Measurements from ENCODE around the gene NR1D1.
A peak's percentile ranks its signal among the peaks of the same experiment; 100 is the strongest.

The NR1D1 gene

GRCh38 chr17:40063187-40063771, 37.1 kb downstream of the NR1D1 start:
- peak overlapping the region; percentile 88 for H4K91ac ChIP-seq (ENCODE audit: low read length)
- peaks cover 32% of the 10 kb centered on the region for H3K4me1 ChIP-seq (ENCODE audit: control insufficient read depth, insufficient read depth, low read depth, low read length)
- H3K9ac ChIP-seq (ENCODE audit: low read length), result peak overlapping the region; percentile 91
- H2AFZ ChIP-seq (ENCODE audit: low read depth, low read length), result peak overlapping the region; percentile 80
- peak overlapping the region; percentile 55 for H4K8ac ChIP-seq (ENCODE audit: low read length)
- peak overlapping the region; percentile 82 for H2BK15ac ChIP-seq (ENCODE audit: low read depth, poor library complexity, severe bottlenecking)
- peaks cover 8% of the 10 kb centered on the region for H3K79me1 ChIP-seq (replicated peaks; ENCODE audit: low read length, poor library complexity, severe bottlenecking)
- peak overlapping the region; percentile 87 to 99 for H3K18ac ChIP-seq (ENCODE audit: low read depth in 1 of 2, low read length in 2 of 2)
- WGBS, result 0% methylated on average over 21 of the region's 42 CpGs
- peak overlapping the region in 1 of 2 experiments; percentile 84 for H3K23ac ChIP-seq (ENCODE audit: low read length in 2 of 2)
- no peak overlapping the region for H2AK5ac ChIP-seq (ENCODE audit: low read length, severe bottlenecking)
- H3K4ac ChIP-seq (ENCODE audit: low read depth in 1 of 2, low read length in 2 of 2), result peak overlapping the region; percentile 68 to 91
- peak overlapping the region in 1 of 2 experiments; percentile 98 for H3K14ac ChIP-seq (ENCODE audit: low read length in 2 of 2)
- peak overlapping the region; percentile 56 for H2BK120ac ChIP-seq (ENCODE audit: low read depth, low read length)
- no peak overlapping the region for H2BK5ac ChIP-seq (ENCODE audit: low read depth, low read length, poor library complexity, severe bottlenecking)
- H3K9me3 ChIP-seq (ENCODE audit: control insufficient read depth, low read length), result no peaks in the 10 kb centered on the region
- no peaks in the 10 kb centered on the region for H3K36me3 ChIP-seq (ENCODE audit: control insufficient read depth in 1 of 2, insufficient read depth in 2 of 2, low read depth in 1 of 2, low read length in 2 of 2)
- H2BK12ac ChIP-seq (ENCODE audit: low read length in 2 of 2), result peak overlapping the region in 1 of 2 experiments; percentile 33
- peak overlapping the region; percentile 84 to 98 for H3K4me3 ChIP-seq (ENCODE audit: insufficient read depth in 1 of 2, low read depth in 1 of 2, low read length in 2 of 2)
- peaks cover 0 to 10% of the 10 kb centered on the region in 2 experiments for H3K27me3 ChIP-seq (ENCODE audit: control insufficient read depth in 1 of 2, insufficient read depth in 1 of 2, low read length in 2 of 2)
- no peak overlapping the region for H3K27ac ChIP-seq (ENCODE audit: low read length, poor library complexity, severe bottlenecking)
- DNase-seq, result peak; percentile 61
- peak overlapping the region; percentile 82 for H3K4me2 ChIP-seq (ENCODE audit: low read length, poor library complexity, severe bottlenecking)

DNA sequence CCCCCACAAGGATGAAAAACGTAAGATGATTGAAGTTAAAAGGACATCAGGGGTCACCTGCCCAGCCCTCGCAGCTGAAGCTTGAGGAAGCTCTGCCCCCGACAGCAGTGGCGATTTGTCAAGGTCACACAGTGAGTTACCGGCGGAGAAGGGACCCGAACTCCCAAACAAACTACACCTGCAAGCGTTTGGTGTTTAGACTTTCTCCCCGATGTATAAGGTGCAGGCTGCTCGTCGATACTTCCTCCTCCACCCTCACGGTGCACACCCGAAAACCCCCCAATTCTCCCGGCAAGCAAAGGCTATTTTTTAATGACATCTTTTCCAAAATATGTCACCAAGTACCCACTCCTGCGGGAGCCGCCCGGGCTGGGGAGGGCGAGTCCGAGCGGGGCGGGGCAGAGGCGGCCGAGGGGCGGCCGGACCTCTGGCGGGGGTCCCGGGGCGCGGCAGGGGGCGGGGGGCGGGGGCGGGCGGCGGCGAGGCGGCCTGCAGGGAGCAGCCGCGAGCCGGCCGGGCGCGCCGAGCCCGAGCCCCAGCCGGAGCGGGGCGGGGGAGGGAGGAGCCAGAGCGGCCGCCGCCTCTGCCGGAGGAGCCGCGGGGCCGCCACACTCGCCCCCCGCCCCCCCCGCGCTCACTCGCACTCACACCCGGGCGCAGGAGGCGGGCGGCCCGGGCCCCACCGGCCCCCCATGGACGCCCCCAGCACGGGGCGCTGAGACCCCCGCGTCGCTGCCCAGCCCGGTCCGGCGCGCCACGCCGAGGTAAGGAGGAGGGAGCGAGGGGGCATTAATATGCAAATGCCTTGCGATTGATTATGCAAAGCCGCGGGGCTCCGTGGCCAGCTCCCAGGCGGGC, 37.8 kb downstream of the NR1D1 start, which contains the start of gene THRA:
TSS of gene THRA (plus strand) at position 637 of the 858 bp plus-strand sequence. CDS start 11,524 bp downstream, outside the sequence.
- peak within 1 kb of the TSS; percentile 44 to 84 for H3K23ac ChIP-seq (ENCODE audit: low read length in 2 of 2)
- peak within 1 kb of the TSS; percentile 82 for H3K4me2 ChIP-seq (ENCODE audit: low read length, poor library complexity, severe bottlenecking)
- H2BK120ac ChIP-seq (ENCODE audit: low read depth, low read length), result peak within 1 kb of the TSS; percentile 56
- DNase-seq, result peak; percentile 54
- no peaks in the 10 kb centered on the region for H3K36me3 ChIP-seq (ENCODE audit: control insufficient read depth in 1 of 2, insufficient read depth in 2 of 2, low read depth in 1 of 2, low read length in 2 of 2)
- peak within 1 kb of the TSS in 1 of 2 experiments; percentile 98 for H3K14ac ChIP-seq (ENCODE audit: low read length in 2 of 2)
- peaks cover 29% of the 10 kb centered on the region for H3K4me1 ChIP-seq (ENCODE audit: control insufficient read depth, insufficient read depth, low read depth, low read length)
- H2AFZ ChIP-seq (ENCODE audit: low read depth, low read length), result peak within 1 kb of the TSS; percentile 80
- H4K91ac ChIP-seq (ENCODE audit: low read length), result peak within 1 kb of the TSS; percentile 88
- H2BK5ac ChIP-seq (ENCODE audit: low read depth, low read length, poor library complexity, severe bottlenecking), result no peak within 1 kb of the TSS
- no peaks in the 10 kb centered on the region for H3K9me3 ChIP-seq (ENCODE audit: control insufficient read depth, low read length)
- peak within 1 kb of the TSS; percentile 82 for H2BK15ac ChIP-seq (ENCODE audit: low read depth, poor library complexity, severe bottlenecking)
- peaks cover 0 to 10% of the 10 kb centered on the region in 2 experiments for H3K27me3 ChIP-seq (ENCODE audit: control insufficient read depth in 1 of 2, insufficient read depth in 1 of 2, low read length in 2 of 2)
- peak within 1 kb of the TSS; percentile 84 to 98 for H3K4me3 ChIP-seq (ENCODE audit: insufficient read depth in 1 of 2, low read depth in 1 of 2, low read length in 2 of 2)
- H3K79me1 ChIP-seq (replicated peaks; ENCODE audit: low read length, poor library complexity, severe bottlenecking), result peaks cover 6% of the 10 kb centered on the region
- H2AK5ac ChIP-seq (ENCODE audit: low read length, severe bottlenecking), result no peak within 1 kb of the TSS
- peak within 1 kb of the TSS; percentile 87 to 99 for H3K18ac ChIP-seq (ENCODE audit: low read depth in 1 of 2, low read length in 2 of 2)
- peak within 1 kb of the TSS; percentile 73 for H4K8ac ChIP-seq (ENCODE audit: low read length)
- H3K4ac ChIP-seq (ENCODE audit: low read depth in 1 of 2, low read length in 2 of 2), result peak within 1 kb of the TSS; percentile 68 to 91
- 3% methylated on average over 44 of the region's 83 CpGs for WGBS
- H3K27ac ChIP-seq (ENCODE audit: low read length, poor library complexity, severe bottlenecking), result no peak within 1 kb of the TSS
- H2BK12ac ChIP-seq (ENCODE audit: low read length in 2 of 2), result peak within 1 kb of the TSS; percentile 2 to 57
- peak within 1 kb of the TSS; percentile 91 for H3K9ac ChIP-seq (ENCODE audit: low read length)

- H2BK120ac ChIP-seq (ENCODE audit: low read depth, low read length), result no peak overlapping the region
- H3K4me1 ChIP-seq (ENCODE audit: control insufficient read depth, insufficient read depth, low read depth, low read length), result peaks cover 29% of the 10 kb centered on the region
- WGBS, result 79% methylated on average over 10 of the region's 10 CpGs
- no peak overlapping the region for H2AFZ ChIP-seq (ENCODE audit: low read depth, low read length)
- H3K18ac ChIP-seq (ENCODE audit: low read depth in 1 of 2, low read length in 2 of 2), result no peak overlapping the region
- H2BK15ac ChIP-seq (ENCODE audit: low read depth, poor library complexity, severe bottlenecking), result no peak overlapping the region
- no peak overlapping the region for H2BK5ac ChIP-seq (ENCODE audit: low read depth, low read length, poor library complexity, severe bottlenecking)
- H3K9ac ChIP-seq (ENCODE audit: low read length), result peak overlapping the region; percentile 83
- no peak overlapping the region for H4K91ac ChIP-seq (ENCODE audit: low read length)
- no peak overlapping the region for H4K8ac ChIP-seq (ENCODE audit: low read length)
- no peak overlapping the region for H3K4me2 ChIP-seq (ENCODE audit: low read length, poor library complexity, severe bottlenecking)
- H3K23ac ChIP-seq (ENCODE audit: low read length in 2 of 2), result no peak overlapping the region
- peaks cover 0 to 10% of the 10 kb centered on the region in 2 experiments for H3K27me3 ChIP-seq (ENCODE audit: control insufficient read depth in 1 of 2, insufficient read depth in 1 of 2, low read length in 2 of 2)
- H3K27ac ChIP-seq (ENCODE audit: low read length, poor library complexity, severe bottlenecking), result no peak overlapping the region
- peaks cover 5% of the 10 kb centered on the region for H3K79me1 ChIP-seq (replicated peaks; ENCODE audit: low read length, poor library complexity, severe bottlenecking)
- DNase-seq, result no peak
- H3K4me3 ChIP-seq (ENCODE audit: insufficient read depth in 1 of 2, low read depth in 1 of 2, low read length in 2 of 2), result no peak overlapping the region
- no peak overlapping the region for H2AK5ac ChIP-seq (ENCODE audit: low read length, severe bottlenecking)
- H3K4ac ChIP-seq (ENCODE audit: low read depth in 1 of 2, low read length in 2 of 2), result no peak overlapping the region
- no peak overlapping the region for H3K14ac ChIP-seq (ENCODE audit: low read length in 2 of 2)
- no peaks in the 10 kb centered on the region for H3K36me3 ChIP-seq (ENCODE audit: control insufficient read depth in 1 of 2, insufficient read depth in 2 of 2, low read depth in 1 of 2, low read length in 2 of 2)
- H3K9me3 ChIP-seq (ENCODE audit: control insufficient read depth, low read length), result no peaks in the 10 kb centered on the region
- H2BK12ac ChIP-seq (ENCODE audit: low read length in 2 of 2), result peak overlapping the region in 1 of 2 experiments; percentile 57
Observed at GRCh38 chr17:40061609-40062038, 38.8 kb downstream of the NR1D1 start.

Data from mesenchymal stem cell (in vitro differentiated cells and primary cell).